WTC11 (cell line): Measurements from ENCODE around the gene ANGPTL2. TPM values are rescaled to one million over a fixed set of nuclear protein-coding genes. Genes with fewer than 3 reads are reported as not detected.

Source experiments
- ATAC-seq: fragments of 200-7000 bp; cut with Tn5 transposase; 2 replicates; pipeline ENCODE4 v1.10.0; 2021; ENCODE audit warnings: mild to moderate bottlenecking, moderate library complexity
- CTCF ChIA-PET: fragments of 300-600 bp; sonication (Branson Sonifier 250); formaldehyde crosslinking; loops from one replicate; lab custom pipeline; 2021; ENCODE audit warnings: antibody characterized with exemption; lab: Charles Lee
- POLR2A ChIA-PET: fragments of 350-600 bp; sonication (Branson Sonifier 250); formaldehyde crosslinking; loops from one replicate; lab custom pipeline; 2021; ENCODE audit warnings: antibody characterized with exemption; lab: Charles Lee
- DNase-seq: peaks from one replicate; pipeline ENCODE4 v3.0.0; 2021; ENCODE audit warnings: low spot score
- H3K27ac Mint-ChIP-seq: 2 replicates; pipeline ENCODE4 v1.8.0; 2021; ENCODE audit warnings: mixed read lengths
- H3K27me3 Mint-ChIP-seq: 2 replicates; pipeline ENCODE4 v1.8.0; 2021; ENCODE audit warnings: low read depth, mild to moderate bottlenecking, moderate library complexity, mixed read lengths
- H3K36me3 Mint-ChIP-seq: 2 replicates; pipeline ENCODE4 v1.8.0; 2021; ENCODE audit warnings: mixed read lengths
- H3K4me1 Mint-ChIP-seq: 2 replicates; pipeline ENCODE4 v1.8.0; 2022; ENCODE audit warnings: mixed read lengths
- H3K4me3 Mint-ChIP-seq: 2 replicates; pipeline ENCODE4 v1.8.0; 2021; ENCODE audit warnings: mild to moderate bottlenecking, moderate library complexity, mixed read lengths
- H3K9me3 Mint-ChIP-seq: 2 replicates; pipeline ENCODE4 v1.8.0; 2021; ENCODE audit warnings: mixed read lengths
- AFF4 ChIP-seq: sonication (generic); formaldehyde crosslinking; IDR thresholded peaks from 2 replicates; pipeline ENCODE4 v1.8.1; 2023; ENCODE audit warnings: mild to moderate bottlenecking, missing genetic modification reagents, borderline replicate concordance
- CDX4 ChIP-seq: fragments of 250-450 bp; sonication (Bioruptor Pico); IDR thresholded peaks from 2 replicates; pipeline ENCODE4 v1.9.0; 2021; ENCODE audit warnings: moderate library complexity, mild to moderate bottlenecking, inconsistent platforms, borderline replicate concordance
- CTCF ChIP-seq: fragments of 200-600 bp; IDR thresholded peaks from 2 replicates; pipeline ENCODE4 v1.8.0; 2022; ENCODE audit warnings: antibody characterized with exemption
- E2F4 ChIP-seq: sonication (generic); formaldehyde crosslinking; IDR thresholded peaks from 2 replicates; pipeline ENCODE4 v1.8.1; 2022; ENCODE audit warnings: low read depth, mild to moderate bottlenecking, moderate library complexity, missing genetic modification reagents, borderline replicate concordance
- ERG ChIP-seq: fragments of 250-450 bp; sonication (Bioruptor Pico); IDR thresholded peaks from 2 replicates; pipeline ENCODE4 v1.8.0; 2021; ENCODE audit warnings: mild to moderate bottlenecking
- ESRRA ChIP-seq: sonication (generic); formaldehyde crosslinking; IDR thresholded peaks from 2 replicates; pipeline ENCODE4 v1.8.1; 2022; ENCODE audit warnings: mild to moderate bottlenecking, missing genetic modification reagents, borderline replicate concordance
- FOXK1 ChIP-seq: sonication (generic); formaldehyde crosslinking; IDR thresholded peaks from 2 replicates; pipeline ENCODE4 v1.8.0; 2022; ENCODE audit warnings: mild to moderate bottlenecking, moderate library complexity, missing genetic modification reagents
- IRF2 ChIP-seq: sonication (generic); formaldehyde crosslinking; IDR thresholded peaks from 2 replicates; pipeline ENCODE4 v1.8.0; 2022; ENCODE audit warnings: low read depth, missing genetic modification reagents, borderline replicate concordance
- MXD4 ChIP-seq: fragments of 250-450 bp; sonication (Bioruptor Pico); IDR thresholded peaks from 2 replicates; pipeline ENCODE4 v1.8.0; 2021; ENCODE audit warnings: mild to moderate bottlenecking, moderate library complexity, borderline replicate concordance
- NR1H2 ChIP-seq: sonication (generic); formaldehyde crosslinking; IDR thresholded peaks from 2 replicates; pipeline ENCODE4 v1.9.0; 2021; ENCODE audit warnings: mild to moderate bottlenecking, moderate library complexity, missing genetic modification reagents
- PREB ChIP-seq: sonication (generic); formaldehyde crosslinking; IDR thresholded peaks from 2 replicates; pipeline ENCODE4 v1.8.1; 2022; ENCODE audit warnings: mild to moderate bottlenecking, missing genetic modification reagents, moderate library complexity, borderline replicate concordance
- TCF7 ChIP-seq: sonication (generic); formaldehyde crosslinking; IDR thresholded peaks from 2 replicates; pipeline ENCODE4 v1.8.0; 2022; ENCODE audit warnings: mild to moderate bottlenecking, low read depth, missing genetic modification reagents, moderate library complexity
- ZNF138 ChIP-seq: sonication (generic); formaldehyde crosslinking; conservative IDR thresholded peaks from 2 replicates; pipeline ENCODE4 v1.8.1; 2022; ENCODE audit warnings: mild to moderate bottlenecking, moderate library complexity, missing genetic modification reagents
- ZNF317 ChIP-seq: sonication (generic); formaldehyde crosslinking; IDR thresholded peaks from 2 replicates; pipeline ENCODE4 v1.8.1; 2023; ENCODE audit warnings: low read depth, mild to moderate bottlenecking, moderate library complexity, missing genetic modification reagents, borderline replicate concordance
- ZNF425 ChIP-seq: fragments of 250-450 bp; sonication (Bioruptor Pico); conservative IDR thresholded peaks from 2 replicates; pipeline ENCODE4 v1.9.0; 2021; ENCODE audit warnings: mild to moderate bottlenecking
- total RNA-seq: library from RNA; stranded (reverse); gene quantifications from 3 replicates; pipeline ENCODE4 v1.2.3, GENCODE V29; 2021

The ANGPTL2 gene
- total RNA-seq, 1 experiment from 2014 or later = 4.5 TPM

GRCh38 chr9:127143920-127144465, 21.6 kb upstream of the ANGPTL2 start:
- CTCF ChIA-PET = interaction anchor here (0.6 kb wide), 1 partner anchor 198 kb away, joined by 8 read pairs; no protein-coding TSS in a partner anchor

More at GRCh38 chr9:127143920-127144465, 21.6 kb upstream of the ANGPTL2 start:
- H3K4me1 Mint-ChIP-seq = peaks cover 16% of the 10 kb centered on the region
- no peaks in the 10 kb centered on the region for H3K36me3 Mint-ChIP-seq
- POLR2A ChIA-PET = no interaction called here
- TF ChIP-seq CTCF (no peak), AFF4 (no peak), ZNF317 (CRISPR knock-in tag) (no peak), CDX4 (CRISPR knock-in tag) (no peak), ERG (CRISPR knock-in tag) (no peak), ESRRA (CRISPR knock-in tag) (no peak), ZNF425 (CRISPR knock-in tag) (no peak), TCF7 (CRISPR knock-in tag) (no peak), IRF2 (CRISPR knock-in tag) (no peak), PREB (CRISPR knock-in tag) (no peak), FOXK1 (CRISPR knock-in tag) (no peak), ZNF138 (CRISPR knock-in tag) (no peak), E2F4 (no peak), NR1H2 (CRISPR knock-in tag) (no peak), MXD4 (CRISPR knock-in tag) (no peak)
- DNase-seq (no peak), ATAC-seq (no peak)
- H3K27ac Mint-ChIP-seq = no peak overlapping the region
- no peaks in the 10 kb centered on the region; the same call in 1 of the 2 replicates for H3K27me3 Mint-ChIP-seq
- H3K9me3 Mint-ChIP-seq = peaks cover 5% of the 10 kb centered on the region
- no peak overlapping the region for H3K4me3 Mint-ChIP-seq
